Activated effector memory CD4-positive, alpha-beta T cell treated with Interleukin-2 at 50 U/mL for 16 hours (primary cell): ENCODE data around the gene SPARCL1.
"Not testable (repeated sequence)": the region's sequence is repeated elsewhere in the genome, so short reads cannot be mapped to it uniquely, and the experiment has no call there.

Source experiments
- DNase-seq: peaks from one replicate; pipeline ENCODE4 v3.0.0-alpha.2; 2020

The SPARCL1 gene

DNA sequence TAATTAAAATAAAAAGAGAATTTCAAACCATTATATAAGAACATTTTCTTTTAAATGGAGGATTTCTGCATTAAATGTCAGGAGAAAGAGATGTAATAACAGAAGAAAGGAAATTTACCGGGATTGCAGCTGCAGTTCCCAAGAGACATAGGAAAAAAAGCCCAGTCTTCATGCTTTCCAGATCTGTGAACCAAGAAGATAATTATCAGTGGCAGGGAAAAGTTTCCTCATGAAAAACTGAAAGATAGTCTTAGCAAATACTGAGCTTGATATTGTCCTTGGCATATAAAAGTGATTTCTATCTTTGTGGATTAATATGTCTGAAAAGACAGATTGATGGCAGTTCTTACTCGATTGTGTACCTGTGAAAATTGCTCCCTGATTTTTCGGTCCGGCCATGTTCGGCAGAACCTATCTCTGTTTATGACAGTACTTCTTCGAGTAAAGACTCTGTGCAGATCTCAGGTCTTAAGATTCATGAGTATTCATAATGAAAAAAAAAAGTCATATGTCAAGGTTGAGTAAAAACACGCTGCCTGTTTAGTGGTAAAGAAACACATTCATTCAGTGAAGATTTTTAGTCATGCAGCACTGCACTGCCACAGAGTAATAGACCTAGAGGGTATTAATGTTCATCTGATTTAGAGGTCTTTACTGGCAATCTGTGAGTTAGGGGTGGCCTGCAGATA, 29.6 kb downstream of the SPARCL1 start:
- DNase-seq = no peak

DNA sequence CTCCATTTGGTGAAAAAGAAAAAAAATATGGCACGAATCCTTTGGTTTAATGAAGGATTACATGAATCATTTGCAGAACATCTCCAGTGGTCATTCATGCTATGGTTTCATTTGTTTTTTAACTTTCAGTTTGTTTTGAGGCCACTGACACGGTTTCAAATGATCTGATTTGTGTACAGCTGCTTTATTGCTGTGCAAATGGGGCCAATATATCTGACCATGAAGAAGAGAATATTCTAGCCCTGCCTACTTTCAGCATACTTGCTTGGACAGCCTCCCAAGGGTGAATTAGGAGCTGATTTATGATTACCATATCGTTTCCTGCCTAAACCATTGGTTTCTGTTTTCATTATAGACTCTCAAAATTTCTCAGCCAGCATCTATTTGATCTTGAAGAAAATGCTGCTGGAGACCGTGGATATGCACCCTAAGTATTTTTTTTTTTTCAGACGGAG, 30.7 kb downstream of the SPARCL1 start:
- no peak for DNase-seq

DNA sequence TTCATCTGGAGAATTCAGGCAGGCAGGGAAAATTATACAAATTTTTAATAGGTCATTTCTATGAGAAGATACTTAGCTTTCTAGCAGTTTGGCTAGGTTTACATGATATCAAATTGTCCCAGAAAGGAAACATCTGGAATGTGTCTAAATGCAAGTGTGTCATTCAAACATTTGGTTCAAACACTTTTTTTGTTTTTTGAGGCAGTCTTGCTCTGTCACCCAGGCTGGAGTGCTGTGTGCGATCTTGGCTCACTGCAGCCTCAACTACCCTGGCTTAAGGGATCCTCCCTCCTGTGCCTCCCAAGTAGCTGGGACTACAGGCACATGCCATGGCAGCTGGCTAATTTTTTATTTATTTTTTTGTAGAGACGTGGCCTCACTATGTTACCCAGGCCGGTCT, 31.6 kb downstream of the SPARCL1 start:
- no peak for DNase-seq

DNA sequence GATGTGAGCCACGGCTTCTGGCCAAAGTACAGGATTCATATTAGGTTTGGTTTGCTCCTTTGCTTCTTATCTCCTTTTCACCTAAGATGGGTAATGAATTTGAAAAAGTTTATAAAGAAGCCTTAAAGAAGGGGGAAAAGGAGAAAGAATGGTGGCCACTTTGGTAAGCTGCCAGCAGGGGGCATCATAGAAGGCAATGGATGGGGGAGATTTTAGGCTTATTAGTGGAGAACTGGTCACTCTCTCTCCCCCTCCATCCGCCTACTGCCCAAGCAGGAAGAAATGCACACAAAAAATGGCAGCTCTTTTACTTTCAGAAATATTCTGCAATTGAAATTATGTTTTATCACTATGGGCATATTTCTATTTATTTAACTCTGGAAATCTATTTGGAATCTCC, 32.0 kb downstream of the SPARCL1 start:
- DNase-seq = no peak

DNA sequence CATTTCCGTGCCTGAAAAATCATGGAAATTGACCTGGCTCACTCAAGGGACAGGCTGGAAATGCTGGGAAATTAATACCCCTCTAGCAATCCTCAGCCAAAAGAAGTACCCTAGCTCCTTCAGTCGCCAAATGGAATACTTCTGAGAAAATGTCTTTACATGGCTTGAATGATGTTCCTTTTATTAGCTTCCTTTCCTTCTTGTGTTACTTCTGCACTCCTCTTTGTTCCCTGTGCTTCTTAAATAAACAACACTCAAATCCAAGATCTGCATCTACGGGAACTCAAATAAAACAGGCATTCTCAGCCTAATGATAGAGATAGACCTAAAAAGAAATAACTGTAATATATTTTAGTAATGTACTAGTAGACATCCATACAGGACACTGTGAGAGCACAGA, 36.1 kb downstream of the SPARCL1 start:
- no peak for DNase-seq

DNA sequence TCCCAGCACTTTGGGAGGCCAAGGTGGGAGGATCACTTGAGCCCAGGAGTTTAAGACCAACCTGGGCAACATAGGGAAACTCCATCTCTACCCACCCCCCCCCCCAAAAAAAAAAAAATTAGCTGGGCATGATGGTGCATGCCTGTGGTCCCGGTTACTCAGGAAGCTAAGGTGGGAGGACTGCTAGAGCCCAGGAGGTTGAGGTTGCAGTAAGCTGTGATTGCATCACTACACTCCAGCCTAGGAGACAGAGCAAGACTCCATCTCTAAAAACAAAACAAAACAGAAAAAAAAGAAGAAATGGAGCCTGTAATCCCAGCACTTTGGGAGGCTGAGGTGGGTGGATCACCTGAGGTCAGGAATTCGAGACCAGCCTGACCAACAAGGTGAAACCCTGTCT, 37.3 kb downstream of the SPARCL1 start:
- not testable (repeated sequence) for DNase-seq

DNA sequence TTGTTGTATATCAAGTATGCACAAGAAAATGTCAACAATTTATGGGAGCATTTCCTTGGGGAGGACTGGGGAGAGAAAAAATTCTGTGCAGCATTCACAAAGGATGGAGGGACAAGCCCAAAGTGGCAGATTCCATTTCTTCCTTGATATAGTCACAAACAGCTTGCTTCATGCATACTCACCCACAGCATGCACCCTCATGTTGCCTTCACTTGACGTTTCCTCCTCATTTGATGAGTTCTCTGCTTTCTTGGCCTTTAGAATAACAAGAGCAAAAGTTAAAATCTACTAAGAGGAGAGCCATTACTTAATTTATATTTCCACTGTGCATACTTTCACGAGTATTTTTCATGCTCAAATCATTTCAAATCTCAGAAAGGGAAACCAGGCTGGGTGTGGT, 37.7 kb downstream of the SPARCL1 start:
- DNase-seq = no peak

DNA sequence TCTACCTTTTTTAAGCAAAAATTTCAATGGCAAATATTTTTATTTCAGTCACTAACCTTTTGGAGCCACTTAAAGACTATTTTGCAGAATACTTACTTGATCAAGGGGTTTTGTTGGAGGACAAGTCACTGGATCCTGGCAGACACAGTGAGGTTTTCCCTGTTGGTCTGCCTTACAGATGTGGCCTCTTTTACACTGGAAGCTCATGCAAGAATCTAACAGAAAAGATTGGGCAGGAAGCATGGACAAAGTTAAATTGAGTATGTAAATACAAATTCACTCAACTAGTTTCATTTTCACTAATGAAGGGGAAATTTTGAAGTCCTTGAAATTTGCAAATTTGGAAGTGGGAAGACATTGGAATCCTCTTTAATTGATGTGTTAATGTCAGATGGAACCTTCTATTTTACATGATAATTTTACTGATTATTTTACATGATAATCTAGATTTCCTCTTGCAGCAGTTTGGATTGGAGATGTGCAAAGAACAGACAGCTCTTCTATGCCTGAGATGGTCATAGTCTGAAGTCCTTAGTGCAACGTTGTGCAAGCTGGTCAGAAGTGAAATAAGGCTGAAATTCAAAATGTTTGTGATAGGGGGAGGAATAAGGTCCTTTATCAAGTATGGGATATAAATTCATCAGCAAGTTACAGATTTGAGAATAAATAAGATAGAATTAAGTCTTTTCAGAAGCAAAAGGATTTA, 38.4 kb downstream of the SPARCL1 start:
- DNase-seq = no peak

DNA sequence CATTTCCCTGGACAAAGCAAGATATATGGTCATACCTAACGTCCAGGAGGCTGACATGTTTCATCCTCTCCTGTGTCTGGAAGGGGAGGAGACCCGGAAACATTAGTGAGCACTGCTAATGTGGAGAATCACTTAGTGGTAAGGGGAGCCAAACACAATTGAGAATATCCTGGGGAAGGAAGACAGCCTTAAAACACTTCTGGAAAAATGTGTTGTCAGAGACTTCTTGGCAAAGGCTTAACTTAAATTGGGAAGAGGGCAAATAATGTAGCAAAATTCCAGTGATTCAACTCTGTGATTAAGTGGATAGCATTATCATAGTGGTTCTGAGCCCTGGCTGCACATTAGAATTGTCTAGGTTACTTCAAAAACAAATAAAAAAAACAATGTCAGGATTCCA, 39.5 kb downstream of the SPARCL1 start:
- no peak for DNase-seq

DNA sequence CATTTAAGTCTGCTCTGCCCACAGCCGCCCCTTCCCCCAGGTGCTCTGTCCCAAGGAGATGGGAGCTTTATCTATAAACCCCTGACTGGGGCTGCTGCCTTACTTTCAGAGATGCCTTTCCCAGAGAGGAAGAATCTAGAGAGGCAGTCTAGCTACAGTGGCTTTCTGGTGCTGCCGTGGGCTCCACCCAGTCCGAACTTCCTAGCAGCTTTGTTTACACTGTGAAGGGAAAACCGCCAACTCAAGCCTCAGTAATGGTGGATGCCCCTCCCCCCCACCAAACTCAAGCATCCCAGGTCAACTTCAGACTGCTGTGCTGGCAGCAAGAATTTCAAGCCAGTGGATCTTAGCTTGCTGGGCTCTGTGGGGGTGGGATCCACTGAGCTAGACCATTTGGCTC, 40.5 kb downstream of the SPARCL1 start:
- DNase-seq = not testable (repeated sequence)

DNA sequence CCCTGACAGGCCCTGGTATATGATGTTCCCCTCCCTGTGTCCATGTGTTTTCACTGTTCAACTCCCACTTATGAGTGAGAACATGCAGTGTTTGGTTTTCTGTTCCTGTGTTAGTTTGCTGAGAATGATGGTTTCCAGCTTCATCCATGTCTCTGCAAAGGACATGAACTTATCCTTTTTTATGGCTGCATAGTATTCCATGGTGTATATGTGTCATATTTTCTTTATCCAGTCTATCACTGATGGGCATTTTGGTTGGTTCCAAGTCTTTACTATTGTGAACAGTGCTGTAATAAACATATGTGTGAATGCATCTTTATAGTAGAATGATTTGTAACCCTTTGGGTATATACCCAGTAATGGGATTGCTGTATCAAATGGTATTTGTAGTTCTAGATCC, 45.9 kb downstream of the SPARCL1 start:
- DNase-seq = not testable (repeated sequence)

DNA sequence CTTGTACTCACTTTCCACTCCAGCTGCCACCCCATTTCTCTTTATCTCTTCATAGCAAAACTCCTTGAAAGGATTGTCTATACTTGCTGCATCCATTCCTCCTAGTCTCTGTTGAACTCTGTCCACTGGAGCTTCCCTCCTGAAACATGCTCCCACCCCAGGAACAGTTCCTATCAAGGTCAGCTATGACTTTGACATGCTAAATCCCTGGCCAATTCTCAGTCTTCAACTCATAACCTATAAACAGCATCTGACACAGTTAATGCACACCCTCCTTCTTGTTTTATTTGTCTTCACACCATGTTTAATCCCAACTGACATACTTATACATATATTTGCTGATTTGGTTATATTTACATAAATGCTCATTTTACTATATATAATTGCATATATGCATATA, 47.8 kb downstream of the SPARCL1 start:
- no peak for DNase-seq

DNA sequence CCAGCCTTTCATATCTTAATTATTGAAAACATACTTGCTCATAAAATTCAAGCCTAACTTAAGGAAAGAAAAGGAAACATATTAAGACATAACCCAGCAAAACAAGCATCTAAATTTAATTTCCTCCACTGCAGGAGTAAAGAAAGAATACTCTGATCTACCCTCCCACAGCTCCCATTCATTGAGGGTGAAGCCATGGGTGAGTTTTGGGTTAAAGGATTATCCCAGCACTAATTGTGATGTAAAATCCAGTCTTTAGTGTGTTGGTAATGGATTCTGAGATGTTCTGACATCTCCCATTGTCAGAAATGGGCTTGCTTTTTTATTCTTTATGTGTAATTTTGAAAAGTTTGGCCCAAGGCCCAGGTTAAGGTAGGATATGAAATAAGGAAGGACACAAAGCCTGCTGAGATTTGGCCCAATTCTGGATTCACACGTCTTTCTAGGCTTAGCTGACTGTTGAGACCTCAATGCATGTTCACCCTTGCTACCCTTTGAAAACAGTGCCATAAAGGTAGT, 50.4 kb downstream of the SPARCL1 start:
- DNase-seq = no peak

DNA sequence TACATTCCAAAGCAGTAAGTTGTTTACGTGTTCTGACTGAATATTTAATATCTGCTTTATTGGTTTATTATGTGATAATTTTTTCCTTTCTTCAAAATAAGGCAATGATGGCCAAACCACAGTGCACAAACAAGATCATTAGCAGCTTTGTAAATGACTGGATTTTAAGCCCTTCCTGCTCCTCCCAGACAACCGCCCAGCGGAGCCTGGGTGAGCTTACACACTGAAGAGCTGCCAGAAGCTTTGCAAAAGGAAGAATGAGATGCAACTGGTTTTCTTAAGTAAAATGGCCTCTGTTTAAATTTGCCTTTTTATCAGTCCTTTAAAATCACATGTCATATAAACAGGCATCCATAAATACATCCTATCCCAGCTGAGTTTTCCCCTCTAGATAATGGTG, 52.2 kb downstream of the SPARCL1 start:
- DNase-seq = no peak

DNA sequence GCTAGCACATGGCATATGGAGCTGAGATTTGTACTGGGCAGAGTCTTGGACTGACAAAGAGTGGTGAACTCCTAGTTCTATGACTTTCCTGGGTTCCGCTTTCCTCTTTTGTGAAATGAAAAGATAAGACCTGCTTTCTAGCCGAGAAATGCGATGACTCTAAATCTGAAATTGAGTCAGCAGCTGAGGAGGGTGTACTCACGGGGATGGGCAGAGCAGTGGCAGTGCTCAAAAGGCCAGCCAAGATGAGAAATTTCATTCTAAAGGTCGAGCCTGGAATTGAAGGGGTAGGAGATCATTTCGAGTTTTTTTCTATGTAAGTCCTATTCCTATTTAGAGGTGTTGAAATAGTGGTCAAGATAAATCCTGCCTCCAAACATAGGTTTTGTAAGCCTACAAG, 59.8 kb downstream of the SPARCL1 start:
- DNase-seq = no peak

DNA sequence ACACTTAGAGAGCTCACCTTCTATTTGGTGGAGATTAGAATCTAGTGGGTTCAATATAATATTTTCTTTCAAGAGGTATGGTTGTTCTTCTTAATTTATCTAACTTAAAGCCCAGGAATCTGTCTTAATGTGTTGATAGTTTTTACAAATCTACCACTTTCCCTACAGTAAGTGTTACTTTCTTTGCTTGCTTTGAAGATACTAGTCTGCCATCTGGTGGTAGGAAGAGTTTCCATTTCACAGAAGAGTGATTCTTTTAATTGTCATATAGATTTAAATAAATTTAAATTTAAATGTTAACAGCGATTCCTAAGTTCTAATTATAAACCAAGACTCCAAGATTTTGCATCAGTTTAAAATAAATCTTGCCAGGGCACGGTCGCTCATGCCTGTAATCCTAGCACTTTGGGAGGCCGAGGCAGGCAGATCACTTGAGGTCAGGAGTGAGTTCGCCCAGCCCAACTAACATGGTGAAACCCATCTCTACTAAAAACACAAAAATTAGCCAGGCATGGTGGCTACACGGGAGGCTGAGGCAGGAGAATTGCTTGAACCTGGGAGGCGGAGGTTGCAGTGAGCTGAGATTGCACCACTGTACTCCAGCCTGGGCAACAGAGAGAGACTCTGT, 63.3 kb downstream of the SPARCL1 start:
- no peak for DNase-seq

DNA sequence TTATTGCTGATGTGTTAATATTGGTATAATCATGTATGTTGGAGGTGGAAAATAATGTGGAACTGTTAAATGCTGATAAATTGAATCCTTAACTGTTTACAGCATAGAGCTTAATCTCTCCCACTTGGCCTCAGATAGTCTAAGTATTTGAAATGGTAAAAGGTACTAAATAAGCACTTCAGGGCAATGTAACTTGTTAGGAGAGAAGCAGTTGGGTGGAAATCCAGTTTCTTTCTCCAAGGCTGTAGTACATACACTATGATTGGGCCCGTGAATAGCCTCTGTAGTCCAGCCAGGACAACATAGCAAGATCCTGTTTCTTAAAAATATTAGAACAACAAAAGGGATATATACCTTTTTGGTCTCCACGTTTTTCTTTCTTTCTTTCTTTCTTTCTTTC, 67.1 kb downstream of the SPARCL1 start:
- DNase-seq = no peak

DNA sequence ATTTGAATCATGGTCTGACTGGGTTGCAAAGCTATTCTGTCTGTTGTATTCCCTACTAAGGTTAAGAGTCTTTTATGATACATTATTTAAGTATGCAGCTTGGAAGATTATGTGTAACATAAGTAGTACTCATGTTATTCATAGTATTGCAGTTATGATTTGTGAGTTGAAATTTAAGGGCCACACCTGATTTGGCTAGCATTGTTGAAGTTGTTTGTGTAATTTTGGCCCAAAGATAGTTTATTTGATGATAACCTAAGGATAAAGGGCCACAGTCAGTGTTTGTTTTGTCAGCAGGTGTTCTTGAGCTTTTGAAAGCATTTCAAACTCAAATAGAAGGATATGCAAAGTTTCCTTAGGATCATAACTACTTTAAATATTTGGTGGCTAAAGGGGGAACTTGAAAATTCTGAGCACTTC, 67.9 kb downstream of the SPARCL1 start:
- no peak for DNase-seq

DNA sequence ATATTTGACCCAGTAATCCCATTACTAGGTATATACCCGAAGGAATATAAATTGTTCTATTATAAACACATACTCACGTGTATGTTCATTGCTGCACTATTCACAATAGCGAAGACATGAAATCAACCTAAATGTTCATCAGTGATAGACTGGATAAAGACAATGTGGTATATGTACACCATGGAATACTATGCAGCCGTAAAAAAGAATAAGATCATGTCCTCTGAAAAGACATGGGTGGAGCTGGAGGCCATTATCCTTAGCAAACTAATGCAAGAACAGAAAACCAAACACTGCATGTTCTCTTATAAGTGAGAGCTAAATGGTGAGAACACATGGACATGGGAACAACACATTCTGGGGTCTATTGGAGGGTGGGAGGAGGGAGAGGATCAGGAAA, 70.3 kb downstream of the SPARCL1 start:
- no peak for DNase-seq

DNA sequence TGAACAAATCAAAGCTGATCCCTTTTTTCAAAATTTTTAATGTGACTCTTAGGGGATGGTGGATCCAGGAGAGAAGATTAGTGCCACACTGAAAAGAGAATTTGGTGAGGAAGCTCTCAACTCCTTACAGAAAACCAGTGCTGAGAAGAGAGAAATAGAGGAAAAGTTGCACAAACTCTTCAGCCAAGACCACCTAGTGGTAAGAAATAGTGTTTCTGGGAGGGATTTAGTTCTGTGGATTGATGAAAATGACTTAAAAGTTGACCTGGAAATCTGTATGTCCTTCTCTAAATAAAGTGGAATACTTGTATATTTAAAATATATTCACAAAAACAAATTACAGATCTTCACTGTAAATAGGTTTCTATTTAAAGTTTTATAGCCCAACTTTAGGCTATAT, 77.6 kb downstream of the SPARCL1 start:
- DNase-seq = no peak

DNA sequence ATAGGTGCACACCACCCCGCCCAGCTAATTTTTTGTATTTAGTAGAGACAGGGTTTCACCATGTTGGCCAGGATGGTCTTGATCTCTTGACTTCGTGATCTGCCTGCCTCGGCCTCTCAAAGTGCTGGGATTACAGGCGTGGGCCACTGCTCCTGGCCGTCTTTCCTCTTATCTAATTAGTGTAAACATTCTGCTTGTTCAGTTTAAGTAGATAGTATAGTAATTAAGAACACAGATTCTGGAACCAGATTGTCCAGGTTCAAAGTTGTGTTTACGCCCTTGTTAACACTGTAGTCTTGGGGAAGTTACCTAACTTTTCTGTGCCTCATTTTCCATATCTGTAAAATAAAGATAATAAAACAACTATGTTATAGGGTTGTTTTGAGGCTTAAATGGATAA, 82.8 kb downstream of the SPARCL1 start:
- DNase-seq = not testable (repeated sequence)

DNA sequence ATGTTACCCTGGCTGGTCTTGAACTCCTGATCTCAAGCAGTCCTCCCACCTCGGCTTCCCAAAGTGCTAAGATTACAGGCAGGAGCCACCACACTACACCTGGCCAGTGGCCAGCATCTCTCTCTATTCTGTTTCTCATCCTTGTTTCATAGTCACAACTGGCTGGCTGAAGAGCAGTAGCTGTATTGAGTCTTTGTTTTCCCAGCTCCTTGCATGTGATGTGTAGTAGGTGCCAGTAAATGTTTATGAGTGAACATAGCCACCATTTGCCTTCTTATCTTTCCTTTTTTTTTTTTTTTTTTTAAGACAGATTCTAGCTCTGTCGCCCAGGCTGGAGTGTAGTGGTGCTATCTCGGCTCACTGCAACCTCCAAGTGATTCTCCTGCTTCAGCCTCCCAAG, 83.2 kb downstream of the SPARCL1 start:
- no peak for DNase-seq

DNA sequence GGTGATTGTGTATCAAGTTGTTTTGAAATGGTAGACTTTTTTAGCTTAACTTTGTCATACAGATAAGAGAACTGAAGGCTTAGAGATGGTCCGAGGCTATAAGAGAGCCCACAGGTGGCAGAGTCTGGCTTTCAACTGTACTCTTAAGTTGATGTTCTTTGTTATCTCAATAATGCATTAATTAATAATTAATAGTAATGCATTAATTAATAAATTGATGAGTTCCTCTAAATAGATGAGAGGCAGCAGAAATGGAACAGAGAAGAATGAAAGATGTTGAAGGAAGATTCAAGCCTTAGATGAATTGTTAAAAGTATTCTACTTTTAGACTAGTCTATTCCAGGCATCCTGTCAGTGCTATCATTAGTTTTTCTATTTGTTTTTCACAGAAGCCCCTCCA, 84.4 kb downstream of the SPARCL1 start:
- no peak for DNase-seq

DNA sequence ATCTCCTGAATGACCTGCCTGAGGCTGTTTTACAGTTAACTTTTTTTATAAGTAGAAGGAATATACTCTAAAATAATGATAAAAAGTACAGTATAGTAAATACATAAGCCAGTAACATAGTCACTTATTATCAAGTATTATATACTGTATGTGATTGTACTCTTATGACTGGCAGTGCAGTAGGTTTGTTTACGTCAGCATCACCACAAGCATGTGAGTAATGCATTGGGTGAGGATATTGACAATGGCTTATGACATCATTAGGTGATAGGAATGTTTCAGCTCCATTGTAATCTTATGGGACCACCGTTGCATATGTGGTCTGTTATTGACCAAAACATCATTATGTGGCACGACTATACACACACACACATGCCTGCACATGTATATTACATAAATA, 86.3 kb downstream of the SPARCL1 start:
- no peak for DNase-seq
